Ovary (tissue), 9 donors: Measurements from ENCODE around the gene PMEPA1. TPM values are rescaled to one million over a fixed set of nuclear protein-coding genes. Genes with fewer than 3 reads are reported as not detected.

Source experiments
- DNase-seq, 5 donors: peaks; one replicate each; pipeline ENCODE4 v3.0.0-alpha.2; 2019 to 2020
- H3K27ac ChIP-seq, 2 donors: fragments of 200-600 bp; one replicate each; pipeline versions ENCODE4 v1.5.1 to v1.8.0; 2019 to 2022
- H3K27me3 ChIP-seq: fragments of 200-600 bp; one replicate; pipeline ENCODE4 v1.8.0; 2022
- H3K36me3 ChIP-seq: fragments of 200-600 bp; sonication (generic); one replicate; pipeline ENCODE4 v1.5.1; 2019
- H3K4me1 ChIP-seq: one replicate; pipeline ENCODE4 v1.8.1; 2013; ENCODE audit warnings: mild to moderate bottlenecking, moderate library complexity; ENCODE audit not compliant: insufficient read depth
- H3K4me3 ChIP-seq: fragments of 200-600 bp; sonication (generic); one replicate; pipeline ENCODE4 v1.5.1; 2017
- H3K9me3 ChIP-seq, 2 donors: fragments of 200-600 bp in 1 of 2; sonication (generic) in 1 of 2; one replicate each; pipeline versions ENCODE4 v1.5.1 to v1.8.1; 2013 to 2019; ENCODE audit warnings: mild to moderate bottlenecking in 1 of 2, moderate library complexity in 1 of 2
- EP300 ChIP-seq: sonication (generic); formaldehyde crosslinking; IDR thresholded peaks from one replicate; pipeline ENCODE4 v1.6.1; 2017; ENCODE audit warnings: antibody characterized with exemption
- POLR2A ChIP-seq: fragments of 450-650 bp; IDR thresholded peaks from one replicate; pipeline ENCODE4 v1.6.1; 2017; ENCODE audit warnings: antibody characterized with exemption, mild to moderate bottlenecking, moderate library complexity
- WGBS, 3 donors: extraction: QIAGEN DNeasy Blood & Tissue Kit in 1 of 3; methylation state at CpG; one replicate each; pipeline versions ENCODE4 v1.1.5 to v1.1.7; 2013 to 2017; 5-methylcytosine and 5-hydroxymethylcytosine counted together
- intact Hi-C, 4 donors: fragments of 100-400 bp; cut with DNase I; formaldehyde crosslinking; loops; one replicate each; pipeline versions ENCODE4 v1.11.0 to v1.15.1; 2022 to 2023
- polyA plus RNA-seq, 2 donors: library from polyadenylated mRNA; stranded (reverse); fragments of 200-250 nt in 1 of 2; fragments of 350-450 nt in 1 of 2; fragmentation: Illumina TruSeq in 1 of 2; extraction: RNeasy Lipid Tissue Mini Kit (QIAGEN cat#74804) in 1 of 2; gene quantifications; one replicate each; pipeline ENCODE4 v1.2.3, GENCODE V29; 2013 to 2014
- total RNA-seq, 7 donors: library from RNA; depleted of rRNA in 2 of 7; stranded (reverse); fragments of >200 nt in 2 of 7; fragmentation: NEBNext Ultra II Directional in 3 of 7; extraction: Animal tissue kit (Norgen Biotek cat#: 25700) in 3 of 7; gene quantifications; one replicate each; pipeline versions ENCODE4 v1.1.0 to v1.2.4, GENCODE V29; 2016 to 2023
- TF ChIP-seq, protein P1 (sequence below), 3 donors: fragments of 450-650 bp in 2 of 3; fragments of 200-600 bp in 1 of 3; IDR thresholded peaks; one replicate each; pipeline versions ENCODE4 v1.5.1 to v1.8.0; 2016 to 2022; ENCODE audit warnings: antibody characterized with exemption in 3 of 3, mild to moderate bottlenecking in 1 of 3
- donor health status: DM: no; HTN: no; CAD: no; lungs with moderate emphysema.
- donor health status: DM: no; HTN: no; CAD: no.
- donor health status: Bipolar disorder and iron deficiency.
- donor health status: DM: yes; HTN: yes; CAD: no.
- donor health status: DM: no; HTN: no; CAD: no.
- donor health status: DM: yes; HTN: yes; CAD: no.

Gene PMEPA1
- total and polyA plus RNA-seq, 9 donors: 2.7 to 73.4 (median 17.6) TPM

DNA sequence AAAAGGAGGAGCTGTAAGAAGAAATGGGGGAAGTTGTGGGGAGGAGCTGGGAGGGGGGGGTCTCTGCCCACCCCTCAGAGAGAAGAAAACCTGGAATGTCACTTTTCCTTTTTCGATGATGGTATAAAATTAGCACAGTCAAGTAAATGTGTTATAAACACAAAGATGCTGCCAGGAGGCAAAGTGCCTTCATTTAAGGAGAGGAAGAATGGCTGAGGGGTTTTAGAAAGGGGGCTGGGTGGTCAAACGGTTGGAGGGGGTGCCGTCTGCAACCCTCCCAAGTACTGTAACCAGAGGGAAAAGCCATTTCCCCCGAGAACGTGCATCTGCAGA lies 25.0 kb downstream of the PMEPA1 start:
- WGBS, 3 donors: 49 to 57% (median 53%) methylated on average over 5 of the region's 5 CpGs
- no peaks in the 10 kb centered on the region for H3K36me3 ChIP-seq
- H3K27ac ChIP-seq: no peak overlapping the region
- TF ChIP-seq EP300 (no peak), POLR2A (no peak)
- TF ChIP-seq, protein P1, sequence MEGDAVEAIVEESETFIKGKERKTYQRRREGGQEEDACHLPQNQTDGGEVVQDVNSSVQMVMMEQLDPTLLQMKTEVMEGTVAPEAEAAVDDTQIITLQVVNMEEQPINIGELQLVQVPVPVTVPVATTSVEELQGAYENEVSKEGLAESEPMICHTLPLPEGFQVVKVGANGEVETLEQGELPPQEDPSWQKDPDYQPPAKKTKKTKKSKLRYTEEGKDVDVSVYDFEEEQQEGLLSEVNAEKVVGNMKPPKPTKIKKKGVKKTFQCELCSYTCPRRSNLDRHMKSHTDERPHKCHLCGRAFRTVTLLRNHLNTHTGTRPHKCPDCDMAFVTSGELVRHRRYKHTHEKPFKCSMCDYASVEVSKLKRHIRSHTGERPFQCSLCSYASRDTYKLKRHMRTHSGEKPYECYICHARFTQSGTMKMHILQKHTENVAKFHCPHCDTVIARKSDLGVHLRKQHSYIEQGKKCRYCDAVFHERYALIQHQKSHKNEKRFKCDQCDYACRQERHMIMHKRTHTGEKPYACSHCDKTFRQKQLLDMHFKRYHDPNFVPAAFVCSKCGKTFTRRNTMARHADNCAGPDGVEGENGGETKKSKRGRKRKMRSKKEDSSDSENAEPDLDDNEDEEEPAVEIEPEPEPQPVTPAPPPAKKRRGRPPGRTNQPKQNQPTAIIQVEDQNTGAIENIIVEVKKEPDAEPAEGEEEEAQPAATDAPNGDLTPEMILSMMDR (IDR thresholded peaks at IDR 0.05): no peak
- intact Hi-C loops: no loop called here
- H3K9me3 ChIP-seq: no peaks in the 10 kb centered on the region
- no peaks in the 10 kb centered on the region for H3K27me3 ChIP-seq
- H3K4me3 ChIP-seq: no peak overlapping the region
- H3K4me1 ChIP-seq: peaks cover 37% of the 10 kb centered on the region
- DNase-seq: no peak

DNA sequence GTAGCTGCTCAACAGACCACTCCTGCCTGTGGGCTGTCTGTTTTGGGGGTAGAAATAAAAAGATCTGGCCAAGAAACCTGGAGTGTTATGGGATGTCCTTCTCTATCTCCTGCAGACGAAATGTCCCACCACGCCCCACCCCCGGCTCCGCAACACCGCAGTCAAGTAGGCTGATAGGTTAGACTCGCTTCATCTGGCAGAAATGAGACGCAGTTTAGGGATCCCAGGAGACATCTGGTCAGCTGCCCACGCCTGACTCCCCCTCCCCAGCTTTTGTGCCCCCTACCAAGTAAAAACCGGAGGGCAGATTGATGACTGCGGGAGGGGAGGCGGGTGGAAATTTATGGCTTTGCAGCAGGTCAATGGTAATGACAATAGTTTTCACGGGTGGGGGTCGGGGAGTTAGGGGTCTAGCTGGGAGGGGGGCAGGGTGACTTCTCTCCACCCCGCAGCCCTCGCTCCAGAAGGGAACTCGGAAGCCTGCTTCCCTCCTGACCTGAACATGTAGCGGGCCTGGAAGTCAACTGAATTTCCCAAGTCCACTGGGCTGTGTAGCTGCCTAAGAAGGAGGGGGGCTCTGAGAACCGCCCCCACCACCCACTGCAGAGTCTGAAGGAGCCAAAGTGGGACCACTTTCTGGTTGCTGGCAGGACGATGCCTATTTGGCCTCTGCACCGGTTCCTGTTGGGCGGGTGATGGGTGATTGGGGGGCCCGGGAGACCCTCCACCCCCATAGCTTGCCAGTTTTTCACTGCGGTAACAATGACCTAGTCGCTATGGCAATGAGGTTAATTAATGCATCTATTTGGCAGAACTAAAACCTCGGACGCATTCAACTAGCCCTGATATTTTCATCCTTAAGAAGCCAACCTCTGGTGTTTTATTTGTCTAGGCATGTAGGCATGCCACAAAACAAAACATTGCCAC lies 25.7 kb downstream of the PMEPA1 start:
- Histone ChIP-seq H3K4me1 (peaks cover 33% of the 10 kb centered on the region), H3K4me3 (no peak overlapping the region), H3K27ac (no peak overlapping the region), H3K27me3 (no peaks in the 10 kb centered on the region), H3K36me3 (no peaks in the 10 kb centered on the region), H3K9me3 (no peaks in the 10 kb centered on the region)
- no peak for DNase-seq
- TF ChIP-seq, protein P1 (IDR thresholded peaks at IDR 0.05): no peak
- TF ChIP-seq EP300: no peak
- TF ChIP-seq POLR2A: no peak
- intact Hi-C loops: no loop called here
- 74 to 81% (median 80%) methylated on average over 26 of the region's 26 CpGs for WGBS, 3 donors

DNA sequence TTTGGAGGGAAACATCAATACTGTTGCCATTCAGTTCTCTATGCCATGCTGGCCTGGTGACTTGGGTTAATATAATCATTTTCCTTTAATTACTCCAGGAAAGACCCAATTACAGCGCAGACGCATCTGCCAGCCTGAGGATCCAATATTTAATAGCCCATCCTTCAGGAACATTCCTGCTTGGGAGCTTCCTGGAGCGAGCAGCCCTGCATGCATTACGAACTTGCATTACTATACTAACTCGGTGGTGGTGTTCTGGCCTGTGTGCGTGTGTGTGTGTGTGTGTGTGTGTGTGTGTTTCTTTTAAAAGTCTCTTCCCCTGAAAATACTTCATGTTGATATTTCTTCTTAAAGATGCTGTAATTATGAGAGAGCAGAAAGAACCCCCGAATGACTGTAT lies 26.5 kb downstream of the PMEPA1 start:
- Histone ChIP-seq H3K27ac (peak overlapping the region; percentile 46 to 52), H3K4me1 (peaks cover 29% of the 10 kb centered on the region)
- intact Hi-C loops: no loop called here

DNA sequence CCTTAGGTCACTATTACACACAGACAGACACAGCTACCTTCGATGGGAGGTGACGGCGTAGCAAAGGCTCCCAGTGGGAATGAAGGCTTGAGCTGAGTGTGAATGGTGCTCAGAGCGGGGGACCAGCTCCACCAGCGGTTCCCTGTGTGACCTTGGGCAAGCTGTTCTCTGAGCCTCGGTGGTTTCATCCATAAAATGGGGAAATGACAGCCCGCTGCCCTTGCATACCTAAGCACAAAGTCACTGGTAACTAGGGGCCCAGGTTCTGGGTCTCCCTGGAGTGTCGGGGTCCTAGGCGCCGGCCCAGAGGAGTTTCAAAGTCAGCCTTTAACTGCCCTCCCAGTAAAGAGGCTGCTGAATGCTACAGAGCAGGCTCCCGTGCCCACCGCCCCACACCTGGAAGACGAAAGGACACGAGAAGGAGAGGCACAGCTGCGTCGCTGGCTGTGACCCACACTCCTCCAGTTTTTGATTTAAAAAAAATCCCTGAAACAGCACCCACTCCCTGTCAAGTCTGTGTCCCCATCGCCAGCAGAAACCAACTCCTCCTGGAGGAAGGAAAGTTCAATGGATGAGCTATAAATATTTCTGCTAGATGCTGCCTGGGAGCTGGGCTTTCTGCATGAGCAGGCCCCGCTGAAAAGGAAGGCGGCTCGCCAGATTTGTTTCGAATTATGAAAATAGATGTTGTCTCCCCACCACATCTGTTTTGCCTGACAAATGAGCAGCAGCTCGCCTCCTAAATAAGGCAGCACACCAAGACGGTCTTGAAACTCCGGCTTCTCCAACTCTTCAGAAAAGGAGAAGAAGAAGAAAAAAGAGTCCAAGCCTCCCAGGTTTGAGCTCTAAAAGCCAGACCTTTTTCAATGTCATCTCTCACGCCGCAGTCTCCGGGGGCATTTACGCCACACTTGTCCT lies 27.4 kb downstream of the PMEPA1 start:
- TF ChIP-seq EP300 (no peak), POLR2A (no peak)
- TF ChIP-seq, protein P1 (IDR thresholded peaks at IDR 0.05): no peak
- WGBS, 3 donors: 50 to 56% (median 55%) methylated on average over 28 of the region's 28 CpGs
- intact Hi-C loops: no loop called here
- H3K27ac ChIP-seq: peak overlapping the region; percentile 46 to 52
- peak in 3 of 5 donors; percentile 42 to 63 (median 52) for DNase-seq
- H3K4me3 ChIP-seq: no peak overlapping the region
- no peaks in the 10 kb centered on the region for H3K9me3 ChIP-seq
- no peaks in the 10 kb centered on the region for H3K27me3 ChIP-seq
- peaks cover 28% of the 10 kb centered on the region for H3K4me1 ChIP-seq
- H3K36me3 ChIP-seq: no peaks in the 10 kb centered on the region

More for the DNA sequence above, 26.5 kb downstream of the PMEPA1 start:
- WGBS, 3 donors: 44 to 53% (median 53%) methylated on average over 7 of the region's 7 CpGs
- DNase-seq: no peak
- H3K27me3 ChIP-seq: no peaks in the 10 kb centered on the region
- no peaks in the 10 kb centered on the region for H3K9me3 ChIP-seq
- H3K36me3 ChIP-seq: no peaks in the 10 kb centered on the region
- TF ChIP-seq POLR2A: no peak
- no peak for TF ChIP-seq EP300
- TF ChIP-seq, protein P1 (IDR thresholded peaks at IDR 0.05): no peak
- H3K4me3 ChIP-seq: no peak overlapping the region
